ENCODE data around the gene CCDC3.
"Not testable (repeated sequence)": the region's sequence is repeated elsewhere in the genome, so short reads cannot be mapped to it uniquely, and the experiment has no call there.

The CCDC3 gene

GRCh38 chr10:12897278-12897677 lies 104.2 kb downstream of the CCDC3 start:
- H3K4me3 ChIP-seq (ENCODE audit: low read depth, low read length), result no peak overlapping the region

DNA sequence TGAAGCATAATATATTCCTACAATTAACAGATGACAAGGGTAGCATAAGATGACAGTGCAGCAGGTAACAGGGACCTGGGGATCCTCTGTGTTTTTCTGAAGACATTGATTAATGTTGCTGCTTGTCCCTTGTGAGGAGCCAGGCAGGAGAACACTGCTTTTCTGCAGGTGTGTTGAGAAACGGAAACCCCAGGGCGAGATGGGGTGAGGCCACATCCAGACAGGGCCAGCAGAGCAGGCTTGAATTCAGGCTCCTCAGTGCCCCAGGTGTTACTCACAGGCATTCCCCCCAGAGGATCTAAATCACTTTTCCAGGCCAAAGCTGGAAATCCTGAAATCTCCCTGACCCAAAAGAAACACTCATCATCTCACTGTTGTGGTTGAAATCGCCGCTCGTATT lies 105.3 kb downstream of the CCDC3 start:
- H3K4me3 ChIP-seq (ENCODE audit: low read depth, low read length), result no peak overlapping the region

DNA sequence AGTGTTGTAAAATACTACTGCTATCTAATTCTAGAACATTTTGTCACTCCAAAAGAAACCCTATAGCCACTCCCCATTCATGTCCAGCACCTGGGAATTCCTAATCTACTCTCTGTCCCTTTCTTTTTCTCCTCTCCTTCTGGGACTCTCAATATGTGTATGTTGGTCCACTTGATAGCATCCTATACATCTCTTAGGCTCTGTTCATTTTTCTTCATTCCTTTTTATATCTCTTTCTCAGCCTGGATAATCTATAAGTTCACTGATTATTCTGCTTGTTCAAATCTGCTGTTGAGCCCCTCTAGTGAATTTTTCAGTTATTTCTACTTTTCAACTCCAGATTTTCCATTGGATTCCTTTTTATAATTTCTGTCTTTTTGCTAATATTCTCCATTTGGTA lies 108.6 kb downstream of the CCDC3 start:
- H3K4me3 ChIP-seq (ENCODE audit: low read depth, low read length), result no peak overlapping the region

GRCh38 chr10:12890958-12891357 lies 110.6 kb downstream of the CCDC3 start:
- H3K4me3 ChIP-seq (ENCODE audit: low read depth, low read length), result no peak overlapping the region

GRCh38 chr10:12888470-12888869 lies 113.0 kb downstream of the CCDC3 start:
- no peak overlapping the region for H3K4me3 ChIP-seq (ENCODE audit: low read depth, low read length)

DNA sequence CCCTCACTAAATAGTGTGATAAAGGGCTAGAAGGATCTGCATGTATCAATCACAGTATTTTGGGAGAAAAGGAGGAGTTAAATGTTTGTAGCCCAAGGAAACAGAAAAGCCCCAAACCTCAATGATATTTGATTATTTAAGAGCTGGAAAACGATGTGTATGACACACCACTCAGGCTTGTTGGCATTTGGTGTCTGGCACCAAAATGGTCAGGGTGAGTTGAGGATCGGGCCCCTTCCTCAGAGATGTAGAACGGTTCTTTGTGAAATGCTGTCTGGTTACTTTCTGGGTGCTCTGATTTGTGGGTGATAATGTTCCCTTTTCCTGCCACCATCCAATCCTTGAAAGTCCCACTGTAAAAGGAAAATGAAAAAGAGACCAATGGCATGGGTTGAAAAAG lies 113.7 kb downstream of the CCDC3 start:
- H3K4me3 ChIP-seq (ENCODE audit: low read depth, low read length), result no peak overlapping the region

DNA sequence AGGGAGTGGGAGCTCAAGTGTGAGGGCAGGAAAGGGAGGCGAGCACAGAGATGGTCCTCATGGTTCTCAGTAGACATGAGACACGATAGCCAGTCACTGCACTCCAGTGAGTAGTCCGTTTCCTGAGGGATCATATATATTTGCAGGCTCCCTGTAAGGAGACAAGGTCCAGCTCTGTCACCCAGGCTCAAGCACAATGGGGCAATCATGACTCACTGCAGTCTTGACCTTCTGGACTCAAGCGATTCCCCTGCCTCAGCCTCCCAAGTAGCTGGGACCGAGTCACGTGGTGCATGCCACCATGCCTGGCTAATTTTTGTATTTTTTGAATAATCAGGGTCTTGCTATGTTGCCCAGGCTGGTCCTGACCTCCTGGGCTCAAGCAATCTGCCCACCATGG lies 116.7 kb downstream of the CCDC3 start:
- no peak overlapping the region for H3K4me3 ChIP-seq (ENCODE audit: low read depth, low read length)

- H3K4me3 ChIP-seq (ENCODE audit: low read depth, low read length), result no peak overlapping the region
Measured at GRCh38 chr10:12880423-12880822, 121.1 kb downstream of the CCDC3 start.

- H3K4me3 ChIP-seq (ENCODE audit: low read depth, low read length), result no peak overlapping the region
Measured at GRCh38 chr10:12877150-12877549, 124.4 kb downstream of the CCDC3 start.

DNA sequence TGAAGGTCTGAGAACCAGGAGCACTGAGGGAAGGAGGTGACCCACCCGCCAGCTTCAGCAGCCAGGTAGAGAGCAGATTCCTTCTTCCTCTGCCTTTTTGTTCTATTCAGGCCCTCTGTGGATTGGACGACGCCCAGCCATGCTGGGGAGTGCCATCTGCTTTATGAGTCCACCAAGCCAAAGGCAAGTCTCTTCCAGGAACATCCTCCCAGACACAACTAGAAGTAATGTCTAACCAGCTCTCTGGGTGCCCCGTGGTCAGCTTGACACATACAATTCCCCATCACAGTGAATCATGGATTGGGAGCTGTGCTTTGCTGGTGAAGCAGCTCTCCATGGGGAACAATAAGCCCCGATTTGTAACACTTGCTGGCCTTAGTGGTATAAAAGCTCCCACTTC lies 125.2 kb downstream of the CCDC3 start:
- no peak overlapping the region for H3K4me3 ChIP-seq (ENCODE audit: low read depth, low read length)

- no peak overlapping the region for H3K4me3 ChIP-seq (ENCODE audit: low read depth, low read length)
Measured at GRCh38 chr10:12875100-12875499, 126.4 kb downstream of the CCDC3 start.

- H3K4me3 ChIP-seq (ENCODE audit: low read depth, low read length), result no peak overlapping the region
Measured at GRCh38 chr10:12874501-12874900, 127.0 kb downstream of the CCDC3 start.

GRCh38 chr10:12873172-12873571 lies 128.3 kb downstream of the CCDC3 start:
- no peak overlapping the region for H3K4me3 ChIP-seq (ENCODE audit: low read depth, low read length)

DNA sequence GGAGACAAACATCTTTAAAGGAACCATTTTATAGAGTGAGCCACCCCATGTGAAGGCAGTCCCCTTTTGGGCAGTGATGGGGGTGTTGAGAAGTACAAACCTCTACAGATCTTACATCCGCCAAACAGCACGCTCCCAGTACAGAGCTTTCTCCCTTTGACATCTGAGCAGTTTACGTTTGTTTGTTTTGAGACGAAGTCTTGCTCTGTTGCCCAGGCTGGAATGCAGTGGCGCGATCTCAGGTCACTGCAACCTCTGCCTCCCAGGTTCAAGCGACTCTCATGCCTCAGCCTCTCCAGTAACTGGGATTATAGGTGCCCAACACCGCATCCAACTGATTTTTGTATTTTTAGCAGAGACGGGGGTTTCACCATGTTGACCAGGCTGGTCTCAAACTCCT lies 128.9 kb downstream of the CCDC3 start:
- H3K4me3 ChIP-seq (ENCODE audit: low read depth, low read length), result no peak overlapping the region

DNA sequence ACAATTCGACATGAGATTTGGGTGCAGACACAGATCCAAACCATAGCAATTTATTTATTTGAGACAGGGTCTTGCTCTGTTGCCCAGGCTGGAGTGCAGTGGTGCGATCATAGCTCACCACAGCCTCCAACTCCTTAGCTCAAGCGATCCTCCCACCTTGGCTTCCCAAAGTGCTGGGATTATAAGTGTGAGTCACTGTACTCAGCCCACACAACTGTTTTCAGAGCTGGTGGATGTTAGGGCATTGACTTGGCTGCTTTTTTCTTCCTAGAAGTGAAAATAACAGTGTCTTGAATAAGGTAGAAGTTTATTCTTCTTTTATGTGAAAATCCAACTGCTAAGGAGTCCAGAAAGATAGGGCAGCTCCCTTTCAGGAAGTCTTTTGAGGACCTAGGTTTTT lies 132.1 kb downstream of the CCDC3 start:
- no peak overlapping the region for H3K4me3 ChIP-seq (ENCODE audit: low read depth, low read length)

GRCh38 chr10:12868229-12868628 lies 133.3 kb downstream of the CCDC3 start:
- no peak overlapping the region for H3K4me3 ChIP-seq (ENCODE audit: low read depth, low read length)

DNA sequence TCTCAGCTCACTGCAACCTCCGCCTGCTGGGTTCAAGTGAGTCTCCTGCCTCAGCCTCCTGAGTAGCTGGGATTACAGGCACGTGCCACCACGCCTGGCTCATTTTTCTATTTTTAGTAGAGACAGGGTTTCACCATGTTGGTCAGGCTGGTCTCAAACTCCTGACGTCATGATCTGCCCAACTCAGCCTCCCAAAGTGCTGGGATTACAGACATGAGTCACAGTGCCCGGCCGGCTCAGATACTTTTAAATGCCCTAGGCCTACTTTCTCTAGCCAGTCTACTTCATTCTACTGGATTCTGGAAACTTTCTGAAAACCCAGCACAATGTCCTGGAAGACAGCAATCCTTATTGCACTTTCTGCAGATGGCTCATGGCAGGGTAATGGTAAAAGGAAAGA lies 136.0 kb downstream of the CCDC3 start:
- H3K4me3 ChIP-seq (ENCODE audit: low read depth, low read length), result not testable (repeated sequence)

DNA sequence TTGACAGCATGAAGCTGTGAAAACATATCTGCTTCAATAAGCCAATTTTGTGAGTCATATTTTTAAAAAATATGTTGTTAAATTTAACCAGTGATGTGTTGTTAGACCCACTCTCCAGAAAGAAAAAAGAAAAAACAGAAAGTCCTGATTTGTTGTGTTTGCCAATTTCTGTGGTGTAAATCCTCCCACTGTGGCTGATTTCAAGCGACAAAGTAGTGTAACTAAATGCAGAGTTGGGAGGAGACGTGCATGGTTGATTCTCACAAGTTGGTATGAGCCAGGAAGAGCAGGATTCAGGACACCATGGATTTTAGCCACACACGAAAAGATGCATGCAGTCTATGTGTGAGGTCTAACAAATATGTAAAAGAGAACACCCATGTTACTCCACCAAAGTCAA lies 139.1 kb downstream of the CCDC3 start:
- no peak overlapping the region for H3K4me3 ChIP-seq (ENCODE audit: low read depth, low read length)

- H3K4me3 ChIP-seq (ENCODE audit: low read depth, low read length), result no peak overlapping the region
Measured at GRCh38 chr10:12854988-12855387, 146.5 kb downstream of the CCDC3 start.

DNA sequence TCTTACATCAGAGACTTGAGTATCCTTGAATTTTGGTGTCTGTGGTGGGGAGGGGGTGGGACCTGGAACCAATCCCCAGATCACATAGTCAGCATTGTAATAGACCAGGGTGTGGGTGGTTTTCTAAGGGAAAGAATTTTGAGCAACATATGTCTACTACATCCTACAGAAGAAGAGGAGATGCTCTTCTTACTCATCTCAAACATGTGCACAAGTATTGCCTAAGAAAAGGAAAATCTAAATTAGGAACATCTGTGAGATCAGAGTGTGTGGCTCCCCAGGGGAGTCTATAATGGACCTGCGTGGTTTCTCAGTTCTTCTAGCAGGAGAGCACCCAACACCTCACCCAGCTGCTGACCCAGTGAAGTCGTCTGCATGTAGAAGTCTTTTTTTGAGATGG lies 148.8 kb downstream of the CCDC3 start:
- H3K4me3 ChIP-seq (ENCODE audit: low read depth, low read length), result no peak overlapping the region

DNA sequence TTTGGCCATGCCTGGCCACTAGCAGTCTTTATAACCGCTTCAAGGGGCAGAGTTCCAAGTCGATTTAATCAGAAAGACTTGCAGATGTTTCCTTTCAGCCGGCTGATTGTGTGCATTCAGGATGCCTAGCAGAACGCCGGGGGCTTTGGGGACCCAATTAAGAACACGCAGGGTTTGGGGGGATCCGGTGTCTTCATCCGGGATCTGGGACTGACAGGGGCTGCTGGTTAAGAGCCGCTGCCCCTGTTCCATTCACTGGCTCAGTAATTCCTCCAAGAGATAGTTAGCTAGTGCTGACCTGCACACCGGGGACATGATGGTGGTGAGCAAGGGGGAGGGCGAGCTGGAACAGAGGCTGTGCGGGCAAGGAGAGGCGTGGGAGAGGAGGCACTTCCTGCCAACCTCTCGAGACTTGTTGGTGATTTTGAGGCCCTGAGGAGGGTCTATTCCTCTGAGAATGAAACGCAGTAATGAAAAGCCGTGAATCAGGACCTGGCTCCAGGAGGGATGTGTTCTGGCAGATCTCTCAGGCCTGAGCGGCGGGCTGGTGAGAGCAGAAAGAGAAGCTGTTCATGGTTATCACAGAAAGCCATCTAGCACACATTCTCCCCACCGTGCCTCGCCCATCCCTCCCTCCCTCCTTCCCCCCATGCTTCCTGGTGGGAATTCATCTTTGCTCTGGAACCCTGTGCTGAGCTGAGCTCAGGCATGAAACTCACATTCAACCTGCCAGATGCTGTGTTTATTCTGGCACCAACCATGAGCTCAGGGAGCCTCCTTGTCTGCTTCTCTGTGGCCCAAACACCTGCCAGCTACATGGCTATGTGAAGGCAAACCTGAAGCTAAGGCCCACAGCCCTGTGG lies 152.0 kb downstream of the CCDC3 start:
- H3K4me3 ChIP-seq (ENCODE audit: low read depth, low read length), result no peak overlapping the region

DNA sequence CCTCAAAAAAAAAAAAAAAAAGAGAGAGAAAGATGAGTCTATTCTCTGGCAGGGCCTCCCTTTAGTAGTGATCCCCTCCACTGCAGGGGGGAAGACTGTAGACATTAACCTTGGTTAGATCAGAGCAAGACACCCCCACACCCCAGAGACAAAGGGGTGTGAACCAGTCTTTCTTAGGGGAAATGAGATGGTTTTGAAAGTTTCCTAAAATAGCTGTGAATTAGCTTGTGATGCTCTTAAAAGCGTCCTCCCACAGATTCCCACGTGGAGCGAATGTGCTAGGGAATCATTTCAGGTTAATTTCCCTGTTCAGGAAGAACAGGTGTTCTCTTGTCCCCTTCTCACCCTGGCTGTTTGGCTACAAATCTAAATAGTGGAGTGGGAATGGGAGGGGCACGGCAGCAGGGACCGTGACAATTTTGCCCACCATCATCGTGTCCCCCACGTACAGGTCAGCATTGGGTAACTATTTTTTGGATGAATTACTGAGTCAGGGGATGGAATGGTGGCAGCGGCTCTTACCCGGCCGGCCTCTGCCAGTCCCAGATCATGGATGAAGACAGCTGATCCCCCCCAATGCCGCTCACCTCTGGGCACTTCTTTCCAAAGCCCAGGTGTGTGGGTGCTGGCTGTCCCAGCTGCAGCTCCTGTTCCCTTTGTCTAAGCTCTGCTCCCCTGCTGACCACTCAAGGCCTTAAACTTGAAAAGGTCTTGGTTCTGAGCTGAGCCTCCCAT lies 152.9 kb downstream of the CCDC3 start:
- no peak overlapping the region for H3K4me3 ChIP-seq (ENCODE audit: low read depth, low read length)

Data from iPS-11a (cell line).